Peyer's patch (tissue), 4 donors: ENCODE data around the gene POC1A. TPM values are rescaled to one million over a fixed set of nuclear protein-coding genes. Genes with fewer than 3 reads are reported as not detected.

Experiments
- DNase-seq, 3 donors: peaks; one replicate each; pipeline ENCODE4 v3.0.0-alpha.2; 2017 to 2019
- H3K27ac ChIP-seq, 4 donors: fragments of 200-600 bp; sonication (generic); one replicate each; pipeline ENCODE4 v1.5.1; 2016 to 2019
- H3K27me3 ChIP-seq, 2 donors: fragments of 200-600 bp; sonication (generic); one replicate each; pipeline ENCODE4 v1.5.1; 2019
- H3K36me3 ChIP-seq, 3 donors: fragments of 200-600 bp; sonication (generic); one replicate each; pipeline ENCODE4 v1.5.1; 2016 to 2019
- H3K4me1 ChIP-seq, 4 donors: fragments of 200-600 bp; sonication (generic); one replicate each; pipeline ENCODE4 v1.5.1; 2016 to 2019
- H3K4me3 ChIP-seq, 4 donors: fragments of 200-600 bp; sonication (generic); 1 replicate in 3 of 4; 2 replicates in 1 of 4; pipeline ENCODE4 v1.5.1; 2016 to 2019; ENCODE audit warnings: mild to moderate bottlenecking in 1 of 4
- H3K9me3 ChIP-seq, 4 donors: fragments of 200-600 bp; sonication (generic); one replicate each; pipeline ENCODE4 v1.5.1; 2016 to 2019; ENCODE audit warnings: mild to moderate bottlenecking in 1 of 4
- CTCF ChIP-seq, 6 experiments: fragments of 450-650 bp in 4 of 6; fragments of 200-600 bp in 2 of 6; sonication (generic) in 1 of 6; IDR thresholded peaks; one replicate each; pipeline ENCODE4 v1.5.1; 2017 to 2019; ENCODE audit warnings: antibody characterized with exemption in 6 of 6, mild to moderate bottlenecking in 3 of 6, moderate library complexity in 1 of 6
- POLR2A ChIP-seq, 2 donors: fragments of 450-650 bp; IDR thresholded peaks; one replicate each; pipeline ENCODE4 v1.5.1; 2017; ENCODE audit warnings: antibody characterized with exemption in 2 of 2, mild to moderate bottlenecking in 2 of 2, moderate library complexity in 2 of 2
- total RNA-seq, 4 donors: library from RNA; depleted of rRNA; stranded (reverse); fragments of >200 nt; gene quantifications; one replicate each; pipeline ENCODE4 v1.1.0, GENCODE V29; 2016

POC1A gene
- total RNA-seq, 4 donors from 2014 or later, result 3.4 to 9.3 (median 6.5) TPM

- Histone ChIP-seq H3K4me1 (peaks cover 0 to 9% (median 0%) of the 10 kb centered on the region in 4 donors), H3K36me3 (no peaks in the 10 kb centered on the region), H3K4me3 (no peak overlapping the region), H3K9me3 (no peaks in the 10 kb centered on the region), H3K27me3 (no peaks in the 10 kb centered on the region), H3K27ac (no peak overlapping the region)
- DNase-seq, result no peak
- TF ChIP-seq CTCF (IDR thresholded peaks at IDR 0.05) (no peak), POLR2A (IDR thresholded peaks at IDR 0.05) (no peak)
Measured at GRCh38 chr3:52064561-52064960, 89.7 kb downstream of the POC1A start.

DNA sequence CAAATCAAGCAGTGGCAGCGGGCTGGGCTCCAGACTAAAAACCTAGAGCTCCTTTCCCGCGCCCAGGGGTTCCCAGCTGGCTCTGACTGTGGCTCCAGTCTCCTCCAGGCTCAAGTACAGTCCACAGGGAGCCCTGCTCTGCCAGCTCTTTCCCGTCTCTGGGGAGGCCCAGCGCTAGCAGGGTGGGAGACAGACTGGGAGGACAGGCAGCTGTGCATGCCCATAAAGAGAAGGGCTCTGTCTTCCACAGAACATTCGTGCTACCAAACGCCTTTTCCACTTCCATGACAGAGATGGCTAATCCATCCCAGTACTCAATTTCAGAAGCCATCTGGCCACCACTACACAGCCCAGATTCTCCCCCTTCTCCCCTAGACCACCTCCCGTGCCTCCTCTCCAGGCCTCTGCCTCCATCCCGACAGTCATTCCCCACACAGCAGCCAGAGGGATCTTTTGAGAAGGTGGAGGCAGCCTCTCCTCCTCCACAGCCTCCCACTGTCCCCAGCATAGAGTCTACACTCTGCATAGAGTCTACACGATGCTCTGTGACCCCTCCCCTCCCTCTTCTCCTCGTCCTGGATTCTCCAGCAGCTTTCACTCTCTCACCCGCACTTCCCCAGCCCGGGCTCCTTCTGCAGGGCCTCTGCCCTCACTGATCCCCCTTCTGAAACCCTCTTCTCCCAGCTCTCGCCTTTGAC is 91.0 kb downstream of the POC1A start:
- no peaks in the 10 kb centered on the region for H3K9me3 ChIP-seq
- TF ChIP-seq CTCF (IDR thresholded peaks at IDR 0.05) (no peak), POLR2A (IDR thresholded peaks at IDR 0.05) (no peak)

DNA sequence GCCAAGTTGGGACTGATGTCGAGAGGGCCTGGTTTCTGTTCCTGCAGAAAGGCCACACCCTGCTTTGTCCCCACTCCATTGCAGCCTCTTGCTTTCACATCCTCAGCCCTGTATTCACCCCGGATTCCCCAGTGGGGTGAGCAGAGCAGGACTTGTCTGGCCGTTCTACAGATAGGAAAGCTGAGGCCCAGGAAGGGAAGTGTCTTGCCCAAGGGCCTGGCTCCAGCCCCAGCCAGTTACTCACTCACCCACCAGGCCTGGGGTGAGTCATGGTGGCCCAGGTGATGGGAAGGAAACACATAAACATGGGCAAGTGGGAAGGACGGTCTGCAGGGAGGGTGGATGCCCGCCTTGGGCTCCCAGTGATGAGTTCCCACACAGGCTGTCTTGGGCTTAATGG is 91.7 kb downstream of the POC1A start:
- no peak for DNase-seq
- H3K27me3 ChIP-seq, result no peaks in the 10 kb centered on the region
- no peaks in the 10 kb centered on the region for H3K9me3 ChIP-seq
- no peaks in the 10 kb centered on the region for H3K36me3 ChIP-seq
- H3K4me1 ChIP-seq, result peaks cover 0 to 4% (median 0%) of the 10 kb centered on the region in 4 donors
- no peak overlapping the region for H3K4me3 ChIP-seq
- H3K27ac ChIP-seq, result no peak overlapping the region
- TF ChIP-seq CTCF (IDR thresholded peaks at IDR 0.05), result no peak

More for the DNA sequence above, 91.0 kb downstream of the POC1A start:
- Histone ChIP-seq H3K4me3 (no peak overlapping the region), H3K27ac (no peak overlapping the region), H3K4me1 (peaks cover 0 to under 1% (median 0%) of the 10 kb centered on the region in 4 donors), H3K27me3 (no peaks in the 10 kb centered on the region), H3K36me3 (no peaks in the 10 kb centered on the region)
- DNase-seq, result no peak

DNA sequence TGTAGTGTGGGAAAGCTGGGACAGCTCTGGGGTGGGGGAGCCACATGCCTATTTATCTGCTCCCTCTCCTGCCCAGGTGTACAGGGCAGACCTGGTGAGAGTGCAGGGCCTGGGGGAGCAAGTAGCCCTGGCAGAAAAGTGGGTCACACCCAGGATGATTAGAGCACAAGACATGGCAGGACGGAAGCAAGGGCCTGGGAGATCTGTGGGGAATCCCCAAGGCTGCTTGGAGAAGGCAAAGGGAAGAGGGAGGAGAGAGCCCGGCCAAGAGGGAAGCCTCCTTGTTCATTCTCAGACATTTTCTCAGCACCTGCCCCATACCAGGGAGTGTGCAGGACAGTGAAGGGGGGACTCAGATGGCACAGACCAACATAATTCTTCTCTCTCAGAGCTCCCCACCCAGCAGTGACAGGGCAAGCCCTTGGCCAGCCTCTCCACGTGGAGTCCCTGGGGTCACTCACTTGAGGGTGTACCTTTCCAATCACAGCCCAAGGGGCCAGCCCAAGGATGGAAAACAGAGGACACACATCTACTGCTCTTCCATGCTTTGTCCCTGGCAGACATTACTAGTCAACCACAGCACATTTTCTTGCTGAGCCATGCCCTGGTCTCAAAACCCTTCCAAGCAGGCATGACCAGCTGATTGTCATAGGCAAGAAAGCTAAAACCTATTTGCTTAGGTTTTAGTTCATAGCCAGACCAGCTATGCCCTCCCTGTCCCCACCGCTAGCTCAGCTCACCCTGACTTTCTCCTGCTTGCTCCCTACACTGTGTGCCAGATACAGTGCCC is 92.9 kb downstream of the POC1A start:
- Histone ChIP-seq H3K4me1 (peaks cover 0 to 5% (median 0%) of the 10 kb centered on the region in 4 donors), H3K4me3 (no peak overlapping the region), H3K27ac (no peak overlapping the region), H3K9me3 (no peaks in the 10 kb centered on the region), H3K36me3 (no peaks in the 10 kb centered on the region), H3K27me3 (no peaks in the 10 kb centered on the region)
- no peak for DNase-seq
- TF ChIP-seq POLR2A (IDR thresholded peaks at IDR 0.05), result no peak
- TF ChIP-seq CTCF (IDR thresholded peaks at IDR 0.05), result no peak

GRCh38 chr3:52059781-52060180 is 94.4 kb downstream of the POC1A start:
- no peak for TF ChIP-seq CTCF (IDR thresholded peaks at IDR 0.05)
- Histone ChIP-seq H3K27ac (no peak overlapping the region), H3K4me1 (peaks cover 0 to 15% (median 5%) of the 10 kb centered on the region in 4 donors), H3K9me3 (no peaks in the 10 kb centered on the region), H3K27me3 (no peaks in the 10 kb centered on the region), H3K36me3 (no peaks in the 10 kb centered on the region), H3K4me3 (no peak overlapping the region)
- DNase-seq, result no peak
